Astrocyte (in vitro differentiated cells and primary cell): ENCODE measurements around the gene FRY. TPM values are rescaled to one million over a fixed set of nuclear protein-coding genes. Genes with fewer than 3 reads are reported as not detected.

Source experiments
- DNase-seq: peaks from one replicate; pipeline ENCODE4 v3.0.0-alpha.2; 2010; ENCODE audit warnings: low read depth
- FAIRE-seq: peaks from 2 replicates; lab custom pipeline; 2011; peaks lifted over from hg19 to GRCh38; lab: Jason Lieb, UNC
- H2AFZ ChIP-seq: 2 replicates; pipeline ENCODE4 v1.6.0; 2012; ENCODE audit warnings: low read depth, low read length, inconsistent platforms
- H3K27ac ChIP-seq: 2 replicates; pipeline ENCODE4 v1.5.1; 2011; ENCODE audit warnings: low read depth, low read length, inconsistent platforms
- H3K27me3 ChIP-seq: 2 replicates; pipeline ENCODE4 v1.6.0; 2011; ENCODE audit warnings: low read length, inconsistent platforms; ENCODE audit not compliant: insufficient read depth
- H3K36me3 ChIP-seq: 2 replicates; pipeline ENCODE4 v1.5.1; 2011; ENCODE audit warnings: low read length, inconsistent platforms; ENCODE audit not compliant: insufficient read depth
- H3K4me1 ChIP-seq: 2 replicates; pipeline ENCODE4 v1.5.1; 2011; ENCODE audit warnings: low read length, inconsistent platforms; ENCODE audit not compliant: insufficient read depth
- H3K4me2 ChIP-seq: 2 replicates; pipeline ENCODE4 v1.6.0; 2012; ENCODE audit warnings: low read length, inconsistent platforms
- H3K4me3 ChIP-seq: 2 replicates; pipeline ENCODE4 v1.5.1; 2011; ENCODE audit warnings: low read depth, mild to moderate bottlenecking, low read length, inconsistent platforms; ENCODE audit not compliant: insufficient read depth
- H3K79me2 ChIP-seq: 2 replicates; pipeline ENCODE4 v1.6.0; 2012; ENCODE audit warnings: mild to moderate bottlenecking, low read length, inconsistent platforms; ENCODE audit not compliant: insufficient read depth
- H3K9ac ChIP-seq: 2 replicates; pipeline ENCODE4 v1.6.0; 2012; ENCODE audit warnings: mild to moderate bottlenecking, low read length, inconsistent platforms
- H3K9me3 ChIP-seq: 2 replicates; pipeline ENCODE4 v1.5.1; 2012; ENCODE audit warnings: low read depth, mild to moderate bottlenecking, low read length, inconsistent platforms; ENCODE audit not compliant: insufficient read depth
- H4K20me1 ChIP-seq: 2 replicates; pipeline ENCODE4 v1.6.0; 2012; ENCODE audit warnings: low read length, inconsistent platforms; ENCODE audit not compliant: insufficient read depth
- H3K27ac Mint-ChIP-seq: one replicate; pipeline ENCODE4 v1.8.0; 2021; ENCODE audit warnings: mild to moderate bottlenecking, mixed read lengths; ENCODE audit not compliant: unreplicated experiment
- H3K27me3 Mint-ChIP-seq: one replicate; pipeline ENCODE4 v1.8.0; 2021; ENCODE audit warnings: low read depth, mixed read lengths; ENCODE audit not compliant: unreplicated experiment
- H3K36me3 Mint-ChIP-seq: one replicate; pipeline ENCODE4 v1.8.0; 2021; ENCODE audit warnings: low read depth, mixed read lengths; ENCODE audit not compliant: unreplicated experiment
- H3K4me1 Mint-ChIP-seq: one replicate; pipeline ENCODE4 v1.8.0; 2021; ENCODE audit warnings: low read depth, mixed read lengths; ENCODE audit not compliant: unreplicated experiment
- H3K4me3 Mint-ChIP-seq: one replicate; pipeline ENCODE4 v1.8.0; 2021; ENCODE audit warnings: mild to moderate bottlenecking, moderate library complexity, mixed read lengths; ENCODE audit not compliant: unreplicated experiment
- H3K9me3 Mint-ChIP-seq: one replicate; pipeline ENCODE4 v1.8.0; 2021; ENCODE audit warnings: mild to moderate bottlenecking, mixed read lengths; ENCODE audit not compliant: unreplicated experiment
- EZH2 ChIP-seq: IDR thresholded peaks from 2 replicates; pipeline ENCODE4 v1.6.1; 2012; ENCODE audit warnings: mild to moderate bottlenecking, low read length, inconsistent platforms; ENCODE audit not compliant: insufficient read depth
- total RNA-seq: library from RNA; stranded (reverse); gene quantifications from 2 replicates; pipeline ENCODE4 v1.2.1, GENCODE V29; 2021
- TF ChIP-seq, protein P1 (sequence below): IDR thresholded peaks from 2 replicates; pipeline ENCODE4 v1.5.1; 2011; ENCODE audit warnings: low read depth, mild to moderate bottlenecking, inconsistent platforms, low read length, moderate library complexity; ENCODE audit not compliant: insufficient read depth

The FRY gene
- total RNA-seq, 1 donor from 2014 or later: 4.6 TPM

DNA sequence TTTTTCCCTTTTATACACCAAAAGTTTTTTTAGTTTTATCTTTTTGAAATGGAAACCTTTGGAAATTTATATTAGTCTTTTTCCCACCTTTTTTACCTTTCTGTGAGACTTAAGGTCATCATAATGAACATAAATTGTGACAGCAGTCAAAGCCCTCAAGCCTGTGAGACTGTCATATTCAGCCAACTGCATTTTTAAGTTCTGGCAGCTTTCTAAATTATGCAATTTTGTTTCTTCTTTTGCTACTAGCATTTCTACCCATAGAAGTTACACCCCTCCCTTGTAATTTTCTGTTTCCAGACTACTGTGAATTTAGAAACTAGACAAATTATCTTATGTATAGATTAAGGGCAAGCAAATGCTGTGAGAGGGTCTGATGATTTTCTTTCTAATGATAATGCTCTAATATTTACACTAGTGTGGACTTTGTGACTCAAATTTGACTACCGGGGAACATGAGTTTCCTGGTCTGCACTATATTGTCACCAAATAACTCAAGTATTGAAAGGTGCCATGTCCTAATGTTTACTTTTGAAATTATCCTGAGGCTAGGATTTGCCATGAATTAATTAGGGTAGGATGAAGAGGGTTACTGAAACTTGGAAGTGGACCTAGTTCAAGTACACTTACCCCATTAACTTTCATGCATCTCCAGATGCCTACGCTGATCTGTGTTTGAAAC, 43.7 kb downstream of the FRY start:
- no peak overlapping the region for H3K4me3 Mint-ChIP-seq
- Histone ChIP-seq H3K27me3 (no peaks in the 10 kb centered on the region), H3K79me2 (no peaks in the 10 kb centered on the region), H3K4me1 (no peaks in the 10 kb centered on the region), H3K27ac (no peak overlapping the region), H3K4me2 (no peak overlapping the region), H3K9me3 (no peaks in the 10 kb centered on the region), H2AFZ (no peak overlapping the region), H3K9ac (no peak overlapping the region), H3K36me3 (no peaks in the 10 kb centered on the region), H3K4me3 (no peak overlapping the region), H4K20me1 (no peaks in the 10 kb centered on the region)
- peaks cover 8% of the 10 kb centered on the region for H3K4me1 Mint-ChIP-seq
- FAIRE-seq (no peak), DNase-seq (no peak)
- H3K36me3 Mint-ChIP-seq: no peaks in the 10 kb centered on the region
- H3K27ac Mint-ChIP-seq: no peak overlapping the region
- TF ChIP-seq, protein P1, sequence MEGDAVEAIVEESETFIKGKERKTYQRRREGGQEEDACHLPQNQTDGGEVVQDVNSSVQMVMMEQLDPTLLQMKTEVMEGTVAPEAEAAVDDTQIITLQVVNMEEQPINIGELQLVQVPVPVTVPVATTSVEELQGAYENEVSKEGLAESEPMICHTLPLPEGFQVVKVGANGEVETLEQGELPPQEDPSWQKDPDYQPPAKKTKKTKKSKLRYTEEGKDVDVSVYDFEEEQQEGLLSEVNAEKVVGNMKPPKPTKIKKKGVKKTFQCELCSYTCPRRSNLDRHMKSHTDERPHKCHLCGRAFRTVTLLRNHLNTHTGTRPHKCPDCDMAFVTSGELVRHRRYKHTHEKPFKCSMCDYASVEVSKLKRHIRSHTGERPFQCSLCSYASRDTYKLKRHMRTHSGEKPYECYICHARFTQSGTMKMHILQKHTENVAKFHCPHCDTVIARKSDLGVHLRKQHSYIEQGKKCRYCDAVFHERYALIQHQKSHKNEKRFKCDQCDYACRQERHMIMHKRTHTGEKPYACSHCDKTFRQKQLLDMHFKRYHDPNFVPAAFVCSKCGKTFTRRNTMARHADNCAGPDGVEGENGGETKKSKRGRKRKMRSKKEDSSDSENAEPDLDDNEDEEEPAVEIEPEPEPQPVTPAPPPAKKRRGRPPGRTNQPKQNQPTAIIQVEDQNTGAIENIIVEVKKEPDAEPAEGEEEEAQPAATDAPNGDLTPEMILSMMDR: no peak
- TF ChIP-seq EZH2: no peak
- H3K27me3 Mint-ChIP-seq: no peaks in the 10 kb centered on the region
- peaks cover 3% of the 10 kb centered on the region for H3K9me3 Mint-ChIP-seq

DNA sequence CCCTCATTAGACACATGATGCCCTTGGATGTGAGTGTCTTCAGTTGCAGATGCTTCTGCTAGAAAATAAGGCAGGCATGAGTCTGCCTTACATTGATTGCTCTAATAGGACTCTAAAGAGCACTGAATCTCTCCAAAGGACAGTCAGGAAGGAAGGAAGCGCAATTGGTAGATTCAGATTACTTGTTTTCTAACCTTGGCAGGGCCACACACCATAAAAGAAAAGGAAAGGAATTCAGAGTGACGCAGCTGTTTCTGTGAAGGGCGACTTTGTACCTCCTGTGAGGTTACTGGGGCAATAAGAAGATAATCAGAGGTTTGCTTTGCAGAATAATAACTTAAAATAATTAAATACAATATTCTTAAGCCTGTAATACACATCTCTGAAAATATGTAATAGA, 48.0 kb downstream of the FRY start:
- Histone ChIP-seq H3K4me3 (no peak overlapping the region), H3K9ac (no peak overlapping the region), H2AFZ (no peak overlapping the region), H3K36me3 (no peaks in the 10 kb centered on the region), H4K20me1 (no peaks in the 10 kb centered on the region), H3K27ac (no peak overlapping the region), H3K9me3 (no peaks in the 10 kb centered on the region), H3K27me3 (no peaks in the 10 kb centered on the region), H3K79me2 (no peaks in the 10 kb centered on the region), H3K4me1 (no peaks in the 10 kb centered on the region), H3K4me2 (no peak overlapping the region)
- TF ChIP-seq EZH2: no peak
- TF ChIP-seq, protein P1: no peak
- Mint-ChIP-seq H3K27ac (no peak overlapping the region), H3K4me3 (no peak overlapping the region), H3K36me3 (no peaks in the 10 kb centered on the region), H3K27me3 (no peaks in the 10 kb centered on the region), H3K9me3 (no peaks in the 10 kb centered on the region), H3K4me1 (peaks cover 3% of the 10 kb centered on the region)
- DNase-seq (no peak), FAIRE-seq (no peak)

DNA sequence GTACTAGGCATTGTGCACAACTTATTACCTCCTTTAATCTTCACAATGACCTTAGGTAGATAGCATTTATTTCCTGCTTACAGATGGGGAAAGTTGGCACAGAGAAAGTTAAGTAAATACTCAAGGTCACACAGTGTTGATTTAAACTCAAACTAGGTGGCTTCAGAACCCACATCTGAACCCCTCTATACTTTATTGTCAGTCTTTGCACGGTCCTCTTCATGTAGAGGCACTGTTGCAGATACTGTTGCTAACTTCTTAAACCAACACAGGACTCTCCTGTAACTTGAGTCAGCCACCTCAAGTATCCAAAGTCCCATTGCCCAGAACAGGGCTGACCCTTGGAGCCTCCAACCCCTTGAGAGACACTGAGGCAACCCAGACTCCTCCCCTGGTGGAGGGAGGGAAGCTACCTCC, 48.8 kb downstream of the FRY start:
- Histone ChIP-seq H3K27me3 (no peaks in the 10 kb centered on the region), H3K4me1 (no peaks in the 10 kb centered on the region), H3K9ac (no peak overlapping the region), H4K20me1 (no peaks in the 10 kb centered on the region), H3K79me2 (no peaks in the 10 kb centered on the region), H3K9me3 (no peaks in the 10 kb centered on the region), H3K4me2 (no peak overlapping the region), H2AFZ (no peak overlapping the region), H3K27ac (no peak overlapping the region), H3K4me3 (no peak overlapping the region), H3K36me3 (no peaks in the 10 kb centered on the region)
- no peaks in the 10 kb centered on the region for H3K36me3 Mint-ChIP-seq
- H3K4me3 Mint-ChIP-seq: no peak overlapping the region
- no peak for FAIRE-seq
- no peak for DNase-seq
- TF ChIP-seq, protein P1: no peak
- no peak for TF ChIP-seq EZH2
- H3K9me3 Mint-ChIP-seq: no peaks in the 10 kb centered on the region
- H3K4me1 Mint-ChIP-seq: peaks cover 3% of the 10 kb centered on the region
- H3K27ac Mint-ChIP-seq: no peak overlapping the region
- H3K27me3 Mint-ChIP-seq: no peaks in the 10 kb centered on the region
